Omental fat pad (tissue), 4 donors: ENCODE measurements around the gene PTPN4. TPM values are rescaled to one million over a fixed set of nuclear protein-coding genes. Genes with fewer than 3 reads are reported as not detected.

ENCODE experiments used
- ATAC-seq: fragments of 150-250 bp; one replicate; pipeline ENCODE4 v1.9.1; 2016; ENCODE audit warnings: mild to moderate bottlenecking, moderate library complexity; ENCODE audit not compliant: low FRiP score
- DNase-seq: peaks from one replicate; pipeline ENCODE4 v3.0.0-alpha.2; 2019; ENCODE audit warnings: low spot score
- total RNA-seq, 4 donors: library from RNA; depleted of rRNA; stranded (reverse); fragments of >200 nt; gene quantifications; one replicate each; pipeline ENCODE4 v1.1.0, GENCODE V29; 2016
- TF ChIP-seq, protein P1 (sequence below), 3 donors: fragments of 450-650 bp; IDR thresholded peaks; one replicate each; pipeline ENCODE4 v1.5.1; 2016 to 2017; ENCODE audit warnings: antibody characterized with exemption in 3 of 3, mild to moderate bottlenecking in 3 of 3, moderate library complexity in 2 of 3

Gene PTPN4
- total RNA-seq, 4 donors from 2014 or later = 20.2 to 41.0 (median 30.5) TPM

DNA sequence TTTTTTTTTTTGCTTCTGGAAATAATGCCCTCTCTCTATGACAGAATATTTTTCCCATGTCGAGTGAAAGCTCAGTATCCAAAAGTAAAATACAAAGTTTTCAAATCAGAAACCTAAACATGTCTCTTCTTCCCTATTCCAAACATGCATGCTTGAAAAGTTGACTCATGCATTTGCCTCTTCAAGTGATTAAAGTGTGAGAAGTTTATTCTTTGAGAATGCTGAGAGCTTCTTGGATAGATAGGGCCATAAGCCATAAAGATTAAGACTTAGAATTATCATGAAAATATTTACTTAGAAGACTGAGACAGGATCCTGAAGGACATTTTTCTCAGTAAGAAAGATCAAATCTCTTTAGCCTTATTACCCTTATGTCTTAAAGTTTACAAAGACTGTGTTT lies 154.5 kb downstream of the PTPN4 start:
- TF ChIP-seq, protein P1, sequence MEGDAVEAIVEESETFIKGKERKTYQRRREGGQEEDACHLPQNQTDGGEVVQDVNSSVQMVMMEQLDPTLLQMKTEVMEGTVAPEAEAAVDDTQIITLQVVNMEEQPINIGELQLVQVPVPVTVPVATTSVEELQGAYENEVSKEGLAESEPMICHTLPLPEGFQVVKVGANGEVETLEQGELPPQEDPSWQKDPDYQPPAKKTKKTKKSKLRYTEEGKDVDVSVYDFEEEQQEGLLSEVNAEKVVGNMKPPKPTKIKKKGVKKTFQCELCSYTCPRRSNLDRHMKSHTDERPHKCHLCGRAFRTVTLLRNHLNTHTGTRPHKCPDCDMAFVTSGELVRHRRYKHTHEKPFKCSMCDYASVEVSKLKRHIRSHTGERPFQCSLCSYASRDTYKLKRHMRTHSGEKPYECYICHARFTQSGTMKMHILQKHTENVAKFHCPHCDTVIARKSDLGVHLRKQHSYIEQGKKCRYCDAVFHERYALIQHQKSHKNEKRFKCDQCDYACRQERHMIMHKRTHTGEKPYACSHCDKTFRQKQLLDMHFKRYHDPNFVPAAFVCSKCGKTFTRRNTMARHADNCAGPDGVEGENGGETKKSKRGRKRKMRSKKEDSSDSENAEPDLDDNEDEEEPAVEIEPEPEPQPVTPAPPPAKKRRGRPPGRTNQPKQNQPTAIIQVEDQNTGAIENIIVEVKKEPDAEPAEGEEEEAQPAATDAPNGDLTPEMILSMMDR (IDR thresholded peaks at IDR 0.05) = no peak
- DNase-seq = no peak
- ATAC-seq = no peak

DNA sequence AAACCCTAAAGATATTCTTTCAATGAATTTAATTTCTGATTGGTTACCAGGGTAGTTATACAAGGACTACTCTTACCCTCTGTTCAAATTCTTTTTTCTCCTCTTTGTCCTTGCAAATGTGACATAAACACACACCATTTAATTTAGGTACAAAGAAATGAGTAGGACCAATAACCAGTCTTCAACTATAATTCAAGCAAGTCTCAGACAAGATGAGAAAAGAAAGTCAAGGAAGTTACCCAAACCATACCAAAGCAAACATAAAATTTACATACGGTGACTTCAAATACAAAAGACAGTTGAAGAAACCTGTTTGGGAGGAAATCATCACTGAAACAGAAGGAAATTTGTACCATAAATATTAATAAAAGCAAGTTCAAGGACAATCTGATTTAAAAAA lies 162.1 kb downstream of the PTPN4 start:
- ATAC-seq (no peak), DNase-seq (no peak)
- TF ChIP-seq, protein P1 (IDR thresholded peaks at IDR 0.05) = no peak

DNA sequence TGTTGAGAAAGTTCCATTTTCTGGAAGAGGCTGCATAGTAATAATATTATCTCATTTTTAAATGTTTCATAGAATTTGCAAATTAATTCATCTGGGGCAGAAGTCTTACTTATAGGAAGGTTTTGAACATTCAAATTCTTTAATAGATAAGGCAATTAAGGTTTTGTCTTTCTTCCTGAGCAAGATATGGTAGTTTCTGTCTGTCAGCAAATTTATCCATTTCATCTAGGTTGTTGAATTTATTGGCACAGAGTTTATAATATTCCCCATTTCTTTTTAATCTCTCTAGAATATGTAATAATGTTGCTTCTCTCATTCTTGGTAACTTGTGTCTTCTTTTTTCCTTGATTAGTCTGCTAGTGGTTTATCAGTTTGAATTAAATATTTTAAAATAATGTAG lies 163.0 kb downstream of the PTPN4 start:
- DNase-seq (no peak), ATAC-seq (no peak)
- TF ChIP-seq, protein P1 (IDR thresholded peaks at IDR 0.05) = no peak

DNA sequence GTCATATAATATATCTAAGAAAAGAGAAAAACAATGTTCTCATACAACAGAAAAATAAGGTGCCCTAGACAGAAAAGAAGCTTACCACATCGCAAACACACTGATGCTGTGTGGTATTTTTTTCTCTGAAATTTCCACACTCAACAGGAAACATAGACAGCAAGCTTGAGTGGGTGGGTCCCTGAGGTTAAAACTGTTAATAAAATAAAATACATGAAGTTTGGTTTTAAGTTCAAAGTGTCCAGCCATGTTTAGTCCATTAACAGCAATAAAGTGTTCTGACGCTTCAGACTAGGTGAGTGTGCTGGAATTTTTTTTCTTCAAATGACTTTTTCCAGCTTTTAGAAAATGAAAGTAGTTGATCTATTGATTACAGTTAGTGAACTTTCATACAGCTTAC lies 169.8 kb downstream of the PTPN4 start:
- no peak for ATAC-seq
- DNase-seq = no peak
- TF ChIP-seq, protein P1 (IDR thresholded peaks at IDR 0.05) = no peak

DNA sequence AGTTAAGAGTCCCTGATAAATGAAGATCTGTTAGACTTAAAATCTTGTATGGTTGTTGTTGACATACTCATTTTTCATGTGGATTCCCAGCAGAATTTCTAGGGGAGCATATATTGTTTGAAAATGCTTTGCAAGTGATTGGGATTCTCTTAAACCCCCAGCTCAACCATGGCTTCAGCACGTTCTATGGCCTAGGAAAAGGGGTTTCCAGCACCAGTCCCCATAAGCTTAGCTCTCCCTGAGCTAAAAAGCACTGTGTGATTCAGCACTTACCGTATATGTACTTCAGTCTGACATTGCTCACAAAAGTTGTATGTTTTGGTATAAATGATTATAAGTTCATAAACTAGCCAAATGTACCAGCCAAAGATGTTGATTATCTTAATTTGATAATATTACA lies 173.1 kb downstream of the PTPN4 start:
- DNase-seq = no peak
- TF ChIP-seq, protein P1 (IDR thresholded peaks at IDR 0.05) = no peak
- ATAC-seq = no peak

DNA sequence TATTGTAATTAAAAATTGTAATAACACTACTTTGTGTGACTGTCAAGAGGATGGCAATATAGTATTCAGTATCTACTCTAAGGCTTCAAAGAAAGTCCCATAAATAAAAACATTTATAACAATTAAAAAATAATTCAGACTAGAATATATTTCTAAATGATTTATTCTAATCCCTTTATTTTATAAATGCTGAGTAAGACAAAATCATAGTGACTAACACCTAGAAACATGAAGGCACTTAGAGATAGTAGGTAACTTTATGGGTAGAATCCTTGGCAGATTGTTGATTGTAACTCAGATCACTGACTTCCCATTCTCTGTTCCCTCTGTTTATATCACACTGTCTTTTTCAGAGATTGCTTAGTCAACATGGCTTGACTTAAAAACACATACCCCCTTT lies 174.6 kb downstream of the PTPN4 start:
- TF ChIP-seq, protein P1 (IDR thresholded peaks at IDR 0.05) = no peak
- no peak for DNase-seq
- no peak for ATAC-seq

DNA sequence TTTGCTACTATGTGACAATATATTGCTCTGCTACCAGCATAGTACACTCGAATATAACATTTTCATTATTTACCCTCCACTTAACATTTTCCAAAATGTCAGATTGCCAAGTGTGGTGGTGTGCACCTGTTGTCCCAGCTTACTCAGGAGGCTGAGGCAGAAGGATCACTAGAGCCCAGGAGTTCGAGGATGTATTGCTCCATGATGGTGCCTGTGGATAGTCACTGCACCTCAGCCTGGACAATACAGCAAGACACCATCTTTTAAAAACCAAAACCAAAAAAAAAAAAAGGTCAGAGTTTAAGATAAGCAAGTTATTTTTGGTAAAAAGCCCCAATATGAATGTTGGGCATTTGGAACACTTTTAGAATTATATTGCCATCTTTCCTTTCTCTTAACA lies 178.0 kb downstream of the PTPN4 start:
- ATAC-seq (no peak), DNase-seq (no peak)
- TF ChIP-seq, protein P1 (IDR thresholded peaks at IDR 0.05) = no peak
